SK-N-MC (cell line): ENCODE data around the gene GOLGA6D.

Experiments
- EZH2 ChIP-seq: fragments of 200-600 bp; sonication (generic); IDR thresholded peaks from one replicate; pipeline ENCODE4 v1.6.1; 2017; ENCODE audit warnings: antibody characterized with exemption
- POLR2AphosphoS5 ChIP-seq: IDR thresholded peaks from 2 replicates; pipeline ENCODE4 v1.6.1; 2012; ENCODE audit warnings: mild to moderate bottlenecking, low read depth, low read length, borderline replicate concordance

DNA sequence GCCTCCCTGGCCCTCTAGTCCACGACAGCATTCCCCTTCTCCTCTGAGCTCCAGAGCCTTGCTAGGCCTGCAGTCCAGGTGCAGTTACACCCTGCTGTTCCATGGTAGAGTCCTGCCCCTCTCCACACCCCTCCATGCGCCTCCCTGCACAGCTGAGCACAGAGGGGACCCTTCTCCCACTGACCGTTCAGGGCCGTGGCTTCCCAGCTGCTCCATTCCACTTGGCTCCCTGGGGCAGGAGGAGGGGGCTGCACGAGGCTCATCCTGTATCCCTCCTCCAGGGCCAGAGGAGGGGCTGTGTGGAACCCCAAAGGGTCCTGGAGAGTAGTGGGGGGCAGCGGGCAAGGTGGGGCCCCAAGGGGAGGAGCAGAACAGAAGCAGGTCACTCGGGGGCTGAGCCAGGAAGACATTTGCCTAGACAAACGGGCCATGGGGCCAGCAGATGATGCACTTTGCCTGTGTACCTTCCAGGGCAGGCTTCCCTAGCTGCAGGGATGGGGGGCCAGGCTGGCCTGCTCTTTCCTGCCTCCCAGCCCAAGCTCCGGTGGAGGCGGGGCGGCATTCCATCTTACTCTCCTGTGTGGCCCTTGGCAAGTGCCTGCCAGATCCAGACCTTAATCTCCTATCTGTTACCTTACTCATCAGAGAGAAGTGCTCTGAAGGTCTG is 45.2 kb upstream of the GOLGA6D start:
- TF ChIP-seq EZH2 (no peak), POLR2AphosphoS5 (no peak)
